Large intestine (tissue), 3 donors: ENCODE results near the gene TC2N. TPM values are rescaled to one million over a fixed set of nuclear protein-coding genes. Genes with fewer than 3 reads are reported as not detected.

Source experiments
- DNase-seq, 2 donors: peaks; one replicate each; pipeline versions ENCODE4 v3.0.0 to v3.0.0-alpha.2; 2013
- H3K27ac ChIP-seq: one replicate; pipeline ENCODE4 v1.5.1; 2013; ENCODE audit warnings: low read length
- H3K27me3 ChIP-seq: 2 replicates; pipeline ENCODE4 v1.6.1; 2013; ENCODE audit warnings: low read length; ENCODE audit not compliant: control insufficient read depth, insufficient read depth
- H3K36me3 ChIP-seq: 2 replicates; pipeline ENCODE4 v1.6.1; 2013; ENCODE audit warnings: low read length; ENCODE audit not compliant: control insufficient read depth, insufficient read depth
- H3K4me1 ChIP-seq: one replicate; pipeline ENCODE4 v1.6.1; 2013; ENCODE audit warnings: low read length; ENCODE audit not compliant: control insufficient read depth, insufficient read depth
- H3K4me3 ChIP-seq: one replicate; pipeline ENCODE4 v1.5.1; 2013; ENCODE audit warnings: low read length
- H3K9me3 ChIP-seq: one replicate; pipeline ENCODE4 v1.6.1; 2013; ENCODE audit warnings: mild to moderate bottlenecking, low read depth, low read length, moderate library complexity; ENCODE audit not compliant: control insufficient read depth
- WGBS: methylation state at CpG from one replicate; pipeline ENCODE4 v1.1.5; 2013; ENCODE audit warnings: low lambda C conversion rate; ENCODE audit not compliant: insufficient coverage; 5-methylcytosine and 5-hydroxymethylcytosine counted together
- polyA plus RNA-seq: library from polyadenylated mRNA; unstranded; fragments of 120-200 nt; gene quantifications from one replicate; pipeline ENCODE4 v1.2.1, GENCODE V29; 2013

The TC2N gene
- polyA plus RNA-seq, 1 donor = 24.6 TPM

DNA sequence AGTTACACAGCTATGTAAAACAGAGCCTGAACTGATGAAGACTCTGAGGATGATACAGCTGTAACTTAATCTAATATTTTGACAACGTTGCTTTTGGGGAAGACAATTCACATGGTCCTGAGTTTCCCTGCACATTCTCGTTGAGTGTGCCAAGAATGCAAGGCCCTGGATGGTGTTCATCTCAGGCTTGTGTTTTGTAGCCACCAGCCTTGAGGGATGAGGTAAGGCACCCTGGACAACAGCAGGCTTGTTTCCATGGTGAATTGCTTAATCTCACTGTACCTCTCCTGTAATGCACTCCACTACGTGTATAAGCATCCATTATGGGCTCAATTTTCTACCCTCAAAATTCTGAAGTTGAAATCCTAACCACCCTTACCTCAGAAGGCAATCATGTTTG lies 137.6 kb downstream of the TC2N start:
- no peaks in the 10 kb centered on the region for H3K36me3 ChIP-seq
- no peaks in the 10 kb centered on the region for H3K27me3 ChIP-seq
- no peaks in the 10 kb centered on the region for H3K9me3 ChIP-seq
- no peaks in the 10 kb centered on the region for H3K4me1 ChIP-seq
- no peak for DNase-seq
- 100% methylated on average over 1 of the region's 3 CpGs for WGBS
- H3K27ac ChIP-seq = no peak overlapping the region
- H3K4me3 ChIP-seq = no peak overlapping the region

Other genes starting within 250 kb of the TC2N start
- gene CATSPERB, start 135.4 kb downstream of the TC2N start, polyA plus RNA-seq = 0.81 TPM
- 63.2 TPM for gene FBLN5, start 80.2 kb upstream of the TC2N start, polyA plus RNA-seq
- gene TRIP11, start 172.5 kb upstream of the TC2N start, polyA plus RNA-seq = 20.5 TPM
- 19.4 TPM for gene ATXN3, start 239.0 kb upstream of the TC2N start, polyA plus RNA-seq